ENCODE data around the gene B3GNT3. TPM values are rescaled to one million over a fixed set of nuclear protein-coding genes. Genes with fewer than 3 reads are reported as not detected.

The B3GNT3 gene
- total and polyA plus RNA-seq, 9 of the 15 experiments (the other 6 are each of a cell fraction or from before 2014, with no cell fraction given) = 0.06 to 0.11 (median 0.07) TPM; not detected in 6

- no peak for TF ChIP-seq SMAD3 (CRISPR knock-in tag; conservative IDR thresholded peaks at IDR 0.05)
- TF ChIP-seq, protein P1, sequence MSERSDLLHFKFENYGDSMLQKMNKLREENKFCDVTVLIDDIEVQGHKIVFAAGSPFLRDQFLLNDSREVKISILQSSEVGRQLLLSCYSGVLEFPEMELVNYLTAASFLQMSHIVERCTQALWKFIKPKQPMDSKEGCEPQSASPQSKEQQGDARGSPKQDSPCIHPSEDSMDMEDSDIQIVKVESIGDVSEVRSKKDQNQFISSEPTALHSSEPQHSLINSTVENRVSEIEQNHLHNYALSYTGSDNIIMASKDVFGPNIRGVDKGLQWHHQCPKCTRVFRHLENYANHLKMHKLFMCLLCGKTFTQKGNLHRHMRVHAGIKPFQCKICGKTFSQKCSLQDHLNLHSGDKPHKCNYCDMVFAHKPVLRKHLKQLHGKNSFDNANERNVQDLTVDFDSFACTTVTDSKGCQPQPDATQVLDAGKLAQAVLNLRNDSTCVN (CRISPR knock-in tag; IDR thresholded peaks at IDR 0.05) = 0 out of 2 replicates have a peak, but pooled peaks have one; percentile 46
- TF ChIP-seq FOXM1 (IDR thresholded peaks at IDR 0.05; ENCODE audit: low read depth) = no peak
- TF ChIP-seq FOXM1 (CRISPR knock-in tag; IDR thresholded peaks at IDR 0.05; ENCODE audit: low read depth) = no peak; the same call in 1 of the 2 replicates
- TF ChIP-seq, protein P2, sequence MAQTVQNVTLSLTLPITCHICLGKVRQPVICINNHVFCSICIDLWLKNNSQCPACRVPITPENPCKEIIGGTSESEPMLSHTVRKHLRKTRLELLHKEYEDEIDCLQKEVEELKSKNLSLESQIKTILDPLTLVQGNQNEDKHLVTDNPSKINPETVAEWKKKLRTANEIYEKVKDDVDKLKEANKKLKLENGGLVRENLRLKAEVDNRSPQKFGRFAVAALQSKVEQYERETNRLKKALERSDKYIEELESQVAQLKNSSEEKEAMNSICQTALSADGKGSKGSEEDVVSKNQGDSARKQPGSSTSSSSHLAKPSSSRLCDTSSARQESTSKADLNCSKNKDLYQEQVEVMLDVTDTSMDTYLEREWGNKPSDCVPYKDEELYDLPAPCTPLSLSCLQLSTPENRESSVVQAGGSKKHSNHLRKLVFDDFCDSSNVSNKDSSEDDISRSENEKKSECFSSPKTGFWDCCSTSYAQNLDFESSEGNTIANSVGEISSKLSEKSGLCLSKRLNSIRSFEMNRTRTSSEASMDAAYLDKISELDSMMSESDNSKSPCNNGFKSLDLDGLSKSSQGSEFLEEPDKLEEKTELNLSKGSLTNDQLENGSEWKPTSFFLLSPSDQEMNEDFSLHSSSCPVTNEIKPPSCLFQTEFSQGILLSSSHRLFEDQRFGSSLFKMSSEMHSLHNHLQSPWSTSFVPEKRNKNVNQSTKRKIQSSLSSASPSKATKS (CRISPR knock-in tag; IDR thresholded peaks at IDR 0.05) = no peak
- peak; percentile 52 for TF ChIP-seq TAF1 (IDR thresholded peaks at IDR 0.05; ENCODE audit: control insufficient read depth, extremely low read depth, insufficient read depth, low read length, severe bottlenecking)
- TF ChIP-seq PHB2 (IDR thresholded peaks at IDR 0.05; ENCODE audit: low read depth) = 0 out of 2 replicates have a peak, but pooled peaks have one; percentile 17
- no peak for TF ChIP-seq MCM5 (IDR thresholded peaks at IDR 0.05; ENCODE audit: low read depth)
- no peak for TF ChIP-seq FOXK2 (conservative IDR thresholded peaks at IDR 0.05 in 1 of 2, IDR thresholded peaks at IDR 0.05 in 1 of 2; ENCODE audit: low read depth in 2 of 2)
- no peak; the same call in 1 of the 2 replicates for TF ChIP-seq SMARCA4 (IDR thresholded peaks at IDR 0.05)
- 0 out of 2 replicates have a peak, but pooled peaks have one; percentile 47 for TF ChIP-seq ZNF695 (CRISPR knock-in tag; IDR thresholded peaks at IDR 0.05)
- TF ChIP-seq DEAF1 (CRISPR knock-in tag; IDR thresholded peaks at IDR 0.05) = no peak
- no peak for TF ChIP-seq HDAC6 (IDR thresholded peaks at IDR 0.05; ENCODE audit: low read depth, low read length)
- no peak for TF ChIP-seq CBX2 (IDR thresholded peaks at IDR 0.05; ENCODE audit: insufficient read depth, low read length, poor library complexity, severe bottlenecking)
- TF ChIP-seq, protein P3, sequence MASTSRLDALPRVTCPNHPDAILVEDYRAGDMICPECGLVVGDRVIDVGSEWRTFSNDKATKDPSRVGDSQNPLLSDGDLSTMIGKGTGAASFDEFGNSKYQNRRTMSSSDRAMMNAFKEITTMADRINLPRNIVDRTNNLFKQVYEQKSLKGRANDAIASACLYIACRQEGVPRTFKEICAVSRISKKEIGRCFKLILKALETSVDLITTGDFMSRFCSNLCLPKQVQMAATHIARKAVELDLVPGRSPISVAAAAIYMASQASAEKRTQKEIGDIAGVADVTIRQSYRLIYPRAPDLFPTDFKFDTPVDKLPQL (IDR thresholded peaks at IDR 0.05; ENCODE audit: extremely low read depth, insufficient read length) = no peak
- peak; percentile 17 for TF ChIP-seq CCNT2 (IDR thresholded peaks at IDR 0.05; ENCODE audit: borderline replicate concordance, extremely low read depth, insufficient read length, low read depth, low read length)
- no peak for TF ChIP-seq KAT8 (IDR thresholded peaks at IDR 0.05; ENCODE audit: low read depth)
Measured at GRCh38 chr19:17841810-17842662, 47.1 kb downstream of the B3GNT3 start (continued).

Measured in K562 (cell line).